ENCODE data around the gene MARCHF7. TPM values are rescaled to one million over a fixed set of nuclear protein-coding genes. Genes with fewer than 3 reads are reported as not detected.

MARCHF7 gene, protein sequence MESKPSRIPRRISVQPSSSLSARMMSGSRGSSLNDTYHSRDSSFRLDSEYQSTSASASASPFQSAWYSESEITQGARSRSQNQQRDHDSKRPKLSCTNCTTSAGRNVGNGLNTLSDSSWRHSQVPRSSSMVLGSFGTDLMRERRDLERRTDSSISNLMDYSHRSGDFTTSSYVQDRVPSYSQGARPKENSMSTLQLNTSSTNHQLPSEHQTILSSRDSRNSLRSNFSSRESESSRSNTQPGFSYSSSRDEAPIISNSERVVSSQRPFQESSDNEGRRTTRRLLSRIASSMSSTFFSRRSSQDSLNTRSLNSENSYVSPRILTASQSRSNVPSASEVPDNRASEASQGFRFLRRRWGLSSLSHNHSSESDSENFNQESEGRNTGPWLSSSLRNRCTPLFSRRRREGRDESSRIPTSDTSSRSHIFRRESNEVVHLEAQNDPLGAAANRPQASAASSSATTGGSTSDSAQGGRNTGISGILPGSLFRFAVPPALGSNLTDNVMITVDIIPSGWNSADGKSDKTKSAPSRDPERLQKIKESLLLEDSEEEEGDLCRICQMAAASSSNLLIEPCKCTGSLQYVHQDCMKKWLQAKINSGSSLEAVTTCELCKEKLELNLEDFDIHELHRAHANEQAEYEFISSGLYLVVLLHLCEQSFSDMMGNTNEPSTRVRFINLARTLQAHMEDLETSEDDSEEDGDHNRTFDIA
- 136 and 160 TPM in 2 replicates for total RNA-seq

DNA sequence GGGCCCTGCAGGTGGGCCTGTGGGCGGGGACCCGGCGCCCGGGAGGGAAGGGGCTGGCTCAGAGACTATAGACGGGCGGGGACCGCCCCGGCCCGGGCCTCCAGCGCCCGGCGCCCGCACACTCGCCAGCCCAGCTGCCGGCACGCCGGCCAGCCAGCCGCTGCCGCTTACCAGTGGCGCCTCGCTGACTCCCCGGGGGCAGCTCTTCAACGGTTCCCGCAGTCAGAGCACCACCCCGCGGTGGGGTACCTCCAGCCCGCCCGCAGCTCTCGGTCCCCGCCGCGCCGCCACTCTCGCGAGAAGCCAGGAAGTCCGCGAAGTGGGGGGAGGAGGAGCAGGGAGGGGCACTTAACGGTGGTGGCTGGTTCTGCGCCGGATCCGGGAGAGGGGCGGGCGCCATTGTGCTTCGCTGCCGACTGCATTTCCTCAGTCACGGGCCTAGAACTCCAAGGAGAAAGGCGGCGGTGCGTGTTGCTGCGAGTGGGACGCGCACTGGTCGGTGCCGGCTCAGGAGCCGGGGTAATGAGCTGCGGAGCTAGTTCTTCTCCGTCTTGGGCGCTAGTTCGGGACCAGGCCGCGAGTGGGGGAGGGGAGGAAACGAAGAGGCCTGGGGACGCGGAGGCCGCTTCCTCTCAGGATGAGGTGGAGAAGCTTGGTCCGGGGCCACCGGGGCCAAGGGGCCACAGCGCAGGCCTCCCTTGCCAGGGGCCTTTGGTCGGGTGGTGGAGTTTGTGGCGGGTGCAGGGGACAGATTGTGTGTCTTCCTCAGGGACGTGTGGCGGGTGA is at the start of gene MARCHF7:
Gene MARCHF7 (plus strand): TSS at position 364 of the 786 bp plus-strand sequence. CDS start 16,517 bp downstream, outside the sequence.

Other genes starting within 250 kb of the MARCHF7 start
- 130 TPM in 2 replicates for gene BAZ2B, start 96.0 kb upstream of the MARCHF7 start, total RNA-seq
- 11.7 and 14.4 TPM in 2 replicates for gene CD302, start 85.7 kb downstream of the MARCHF7 start, total RNA-seq
- 42.3 and 45.1 TPM in 2 replicates for gene LY75, start 192.2 kb downstream of the MARCHF7 start, total RNA-seq